DOHH2 (cell line): ENCODE measurements around the gene GSAP.

ENCODE experiments used
- CTCF ChIP-seq: fragments of 200-600 bp; sonication (generic); IDR thresholded peaks from one replicate; pipeline ENCODE4 v1.5.1; 2014; ENCODE audit warnings: antibody characterized with exemption, mild to moderate bottlenecking, low read depth, low read length; ENCODE audit not compliant: poor library complexity, severe bottlenecking
- EZH2phosphoT487 ChIP-seq: fragments of 200-600 bp; sonication (generic); IDR thresholded peaks from 2 replicates; pipeline ENCODE4 v1.6.1; 2017; ENCODE audit warnings: borderline replicate concordance, mild to moderate bottlenecking, antibody characterized with exemption, low read length, moderate library complexity, mixed read lengths

DNA sequence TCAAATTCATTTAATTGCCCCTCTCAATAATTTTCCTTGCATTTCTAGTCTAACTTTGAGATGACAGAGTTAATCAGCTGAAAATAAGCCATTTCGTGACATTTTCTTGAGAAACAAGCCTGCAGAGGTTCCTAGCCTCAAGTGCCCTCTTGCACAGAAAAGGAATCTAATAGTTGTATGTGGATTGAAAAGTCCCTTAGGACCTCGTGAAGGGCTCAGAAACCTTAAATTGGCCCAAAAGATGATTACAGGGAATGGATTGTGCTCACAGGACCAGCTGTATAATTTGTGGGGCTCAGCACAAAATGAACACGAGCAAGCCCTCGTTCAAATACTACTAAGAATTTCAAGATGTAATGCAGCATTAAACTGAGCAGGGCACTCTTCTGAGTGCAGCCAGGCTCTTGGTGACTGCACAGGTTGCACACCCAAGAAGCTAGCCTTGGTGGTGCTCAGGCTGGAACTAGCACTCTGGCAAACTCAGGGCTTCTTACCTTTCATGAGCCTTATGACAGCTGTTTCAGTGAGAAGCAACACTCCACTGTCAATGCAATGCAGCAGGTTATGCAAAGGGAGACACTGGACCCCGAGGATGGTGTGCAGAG, 102.2 kb downstream of the GSAP start:
- no peak for TF ChIP-seq CTCF
- no peak for TF ChIP-seq EZH2phosphoT487
